ENCODE measurements around the gene CLDN15.

DNA sequence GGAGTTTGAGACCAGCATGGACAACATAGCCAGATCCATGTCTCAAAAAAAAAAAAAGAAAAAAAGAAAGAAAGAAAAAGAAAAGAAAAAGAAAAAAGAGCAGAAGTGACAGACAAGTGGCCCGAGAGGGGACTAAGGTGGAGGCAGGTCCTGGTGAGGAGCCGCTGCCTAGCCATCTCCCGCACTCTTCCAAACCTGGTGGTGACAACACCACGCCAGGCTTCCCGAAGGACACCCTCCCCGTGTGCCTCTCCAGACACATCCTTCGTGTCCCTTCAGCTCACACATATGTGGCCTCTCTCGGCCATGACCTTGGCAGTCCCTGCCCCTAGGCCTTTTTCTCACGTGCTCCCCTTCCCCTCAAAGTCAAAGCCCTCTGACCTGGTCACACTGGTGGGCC lies 47.6 kb upstream of the CLDN15 start:
- TF ChIP-seq, protein P1, sequence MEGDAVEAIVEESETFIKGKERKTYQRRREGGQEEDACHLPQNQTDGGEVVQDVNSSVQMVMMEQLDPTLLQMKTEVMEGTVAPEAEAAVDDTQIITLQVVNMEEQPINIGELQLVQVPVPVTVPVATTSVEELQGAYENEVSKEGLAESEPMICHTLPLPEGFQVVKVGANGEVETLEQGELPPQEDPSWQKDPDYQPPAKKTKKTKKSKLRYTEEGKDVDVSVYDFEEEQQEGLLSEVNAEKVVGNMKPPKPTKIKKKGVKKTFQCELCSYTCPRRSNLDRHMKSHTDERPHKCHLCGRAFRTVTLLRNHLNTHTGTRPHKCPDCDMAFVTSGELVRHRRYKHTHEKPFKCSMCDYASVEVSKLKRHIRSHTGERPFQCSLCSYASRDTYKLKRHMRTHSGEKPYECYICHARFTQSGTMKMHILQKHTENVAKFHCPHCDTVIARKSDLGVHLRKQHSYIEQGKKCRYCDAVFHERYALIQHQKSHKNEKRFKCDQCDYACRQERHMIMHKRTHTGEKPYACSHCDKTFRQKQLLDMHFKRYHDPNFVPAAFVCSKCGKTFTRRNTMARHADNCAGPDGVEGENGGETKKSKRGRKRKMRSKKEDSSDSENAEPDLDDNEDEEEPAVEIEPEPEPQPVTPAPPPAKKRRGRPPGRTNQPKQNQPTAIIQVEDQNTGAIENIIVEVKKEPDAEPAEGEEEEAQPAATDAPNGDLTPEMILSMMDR (optimal IDR thresholded peaks at IDR 0.05 in 1 of 3, IDR thresholded peaks at IDR 0.05 in 1 of 3, conservative IDR thresholded peaks at IDR 0.05 in 1 of 3; ENCODE audit: extremely low read depth in 1 of 3, insufficient read depth in 2 of 3, low read length in 3 of 3) = no peak
- TF ChIP-seq EZH2 (IDR thresholded peaks at IDR 0.05; ENCODE audit: low read length) = no peak

Measured in keratinocyte (primary cell).